Stimulated activated naive CD8-positive, alpha-beta T cell treated with anti-CD3 and anti-CD28 coated beads, Interleukin-15, Interleukin-2, amounts not matched to agents 100 ng/mL and 50 ng/mL, for 24 hours (primary cell): ENCODE measurements around the gene HNMT.

Experiments used
- H3K27ac Mint-ChIP-seq: one replicate; pipeline ENCODE4 v1.8.0; 2021; ENCODE audit warnings: mild to moderate bottlenecking, mixed read lengths
- H3K27me3 Mint-ChIP-seq: one replicate; pipeline ENCODE4 v1.8.0; 2021; ENCODE audit warnings: mixed read lengths
- H3K36me3 Mint-ChIP-seq: one replicate; pipeline ENCODE4 v1.8.0; 2021; ENCODE audit warnings: low read depth, mixed read lengths
- H3K4me1 Mint-ChIP-seq: one replicate; pipeline ENCODE4 v1.8.0; 2021; ENCODE audit warnings: low read depth, mixed read lengths
- H3K4me3 Mint-ChIP-seq: one replicate; pipeline ENCODE4 v1.8.0; 2021; ENCODE audit warnings: mild to moderate bottlenecking, mixed read lengths
- H3K9me3 Mint-ChIP-seq: one replicate; pipeline ENCODE4 v1.8.0; 2021; ENCODE audit warnings: mixed read lengths

Gene HNMT

GRCh38 chr2:138003411-138003810, 39.1 kb downstream of the HNMT start:
- H3K4me3 Mint-ChIP-seq: no peak overlapping the region
- no peaks in the 10 kb centered on the region for H3K36me3 Mint-ChIP-seq
- H3K27me3 Mint-ChIP-seq: no peaks in the 10 kb centered on the region
- no peak overlapping the region for H3K27ac Mint-ChIP-seq
- no peaks in the 10 kb centered on the region for H3K4me1 Mint-ChIP-seq
- no peaks in the 10 kb centered on the region for H3K9me3 Mint-ChIP-seq

- Mint-ChIP-seq H3K27me3 (no peaks in the 10 kb centered on the region), H3K4me3 (no peak overlapping the region), H3K36me3 (no peaks in the 10 kb centered on the region), H3K4me1 (no peaks in the 10 kb centered on the region), H3K27ac (no peak overlapping the region), H3K9me3 (no peaks in the 10 kb centered on the region)
Observed at GRCh38 chr2:138007431-138007830, 43.2 kb downstream of the HNMT start.

- Mint-ChIP-seq H3K27me3 (no peaks in the 10 kb centered on the region), H3K9me3 (no peaks in the 10 kb centered on the region), H3K4me3 (no peak overlapping the region), H3K27ac (no peak overlapping the region), H3K4me1 (no peaks in the 10 kb centered on the region), H3K36me3 (no peaks in the 10 kb centered on the region)
Observed at GRCh38 chr2:138009622-138010021, 45.3 kb downstream of the HNMT start.

- Mint-ChIP-seq H3K27me3 (peaks cover 2% of the 10 kb centered on the region), H3K4me1 (no peaks in the 10 kb centered on the region), H3K4me3 (no peak overlapping the region), H3K27ac (no peak overlapping the region), H3K9me3 (no peaks in the 10 kb centered on the region), H3K36me3 (no peaks in the 10 kb centered on the region)
Observed at GRCh38 chr2:138010890-138011289, 46.6 kb downstream of the HNMT start.

- Mint-ChIP-seq H3K4me1 (no peaks in the 10 kb centered on the region), H3K27ac (no peak overlapping the region), H3K27me3 (peaks cover 3% of the 10 kb centered on the region), H3K9me3 (no peaks in the 10 kb centered on the region), H3K36me3 (no peaks in the 10 kb centered on the region), H3K4me3 (no peak overlapping the region)
Observed at GRCh38 chr2:138012082-138012481, 47.8 kb downstream of the HNMT start.

- H3K9me3 Mint-ChIP-seq: no peaks in the 10 kb centered on the region
- no peaks in the 10 kb centered on the region for H3K36me3 Mint-ChIP-seq
- peaks cover 3% of the 10 kb centered on the region for H3K27me3 Mint-ChIP-seq
- no peak overlapping the region for H3K27ac Mint-ChIP-seq
- H3K4me3 Mint-ChIP-seq: no peak overlapping the region
- no peaks in the 10 kb centered on the region for H3K4me1 Mint-ChIP-seq
Observed at GRCh38 chr2:138012968-138013367, 48.7 kb downstream of the HNMT start.

- no peaks in the 10 kb centered on the region for H3K4me1 Mint-ChIP-seq
- peaks cover 3% of the 10 kb centered on the region for H3K27me3 Mint-ChIP-seq
- no peaks in the 10 kb centered on the region for H3K36me3 Mint-ChIP-seq
- no peaks in the 10 kb centered on the region for H3K9me3 Mint-ChIP-seq
- H3K27ac Mint-ChIP-seq: no peak overlapping the region
- no peak overlapping the region for H3K4me3 Mint-ChIP-seq
Observed at GRCh38 chr2:138013639-138014038, 49.4 kb downstream of the HNMT start.

- H3K4me3 Mint-ChIP-seq: no peak overlapping the region
- H3K27me3 Mint-ChIP-seq: peaks cover 3% of the 10 kb centered on the region
- H3K4me1 Mint-ChIP-seq: no peaks in the 10 kb centered on the region
- no peaks in the 10 kb centered on the region for H3K9me3 Mint-ChIP-seq
- no peaks in the 10 kb centered on the region for H3K36me3 Mint-ChIP-seq
- H3K27ac Mint-ChIP-seq: no peak overlapping the region
Observed at GRCh38 chr2:138015494-138015893, 51.2 kb downstream of the HNMT start.

- Mint-ChIP-seq H3K9me3 (no peaks in the 10 kb centered on the region), H3K27ac (no peak overlapping the region), H3K4me1 (no peaks in the 10 kb centered on the region), H3K4me3 (no peak overlapping the region), H3K27me3 (peaks cover 3% of the 10 kb centered on the region), H3K36me3 (no peaks in the 10 kb centered on the region)
Observed at GRCh38 chr2:138016351-138017087, 52.2 kb downstream of the HNMT start.

GRCh38 chr2:138017824-138018223, 53.6 kb downstream of the HNMT start:
- Mint-ChIP-seq H3K4me3 (no peak overlapping the region), H3K9me3 (no peaks in the 10 kb centered on the region), H3K36me3 (no peaks in the 10 kb centered on the region), H3K27me3 (peaks cover 3% of the 10 kb centered on the region), H3K27ac (no peak overlapping the region), H3K4me1 (no peaks in the 10 kb centered on the region)

- Mint-ChIP-seq H3K36me3 (no peaks in the 10 kb centered on the region), H3K4me3 (no peak overlapping the region), H3K9me3 (no peaks in the 10 kb centered on the region), H3K27me3 (peaks cover 3% of the 10 kb centered on the region), H3K27ac (no peak overlapping the region), H3K4me1 (no peaks in the 10 kb centered on the region)
Observed at GRCh38 chr2:138018866-138019688, 54.8 kb downstream of the HNMT start.

GRCh38 chr2:138020432-138020831, 56.2 kb downstream of the HNMT start:
- peaks cover 3% of the 10 kb centered on the region for H3K27me3 Mint-ChIP-seq
- no peaks in the 10 kb centered on the region for H3K9me3 Mint-ChIP-seq
- H3K27ac Mint-ChIP-seq: no peak overlapping the region
- H3K4me3 Mint-ChIP-seq: no peak overlapping the region
- H3K4me1 Mint-ChIP-seq: no peaks in the 10 kb centered on the region
- H3K36me3 Mint-ChIP-seq: no peaks in the 10 kb centered on the region

- Mint-ChIP-seq H3K4me3 (no peak overlapping the region), H3K36me3 (no peaks in the 10 kb centered on the region), H3K9me3 (no peaks in the 10 kb centered on the region), H3K27me3 (no peaks in the 10 kb centered on the region), H3K27ac (no peak overlapping the region), H3K4me1 (no peaks in the 10 kb centered on the region)
Observed at GRCh38 chr2:138021154-138021553, 56.9 kb downstream of the HNMT start.

- Mint-ChIP-seq H3K9me3 (no peaks in the 10 kb centered on the region), H3K27me3 (no peaks in the 10 kb centered on the region), H3K27ac (no peak overlapping the region), H3K4me1 (no peaks in the 10 kb centered on the region), H3K36me3 (no peaks in the 10 kb centered on the region), H3K4me3 (no peak overlapping the region)
Observed at GRCh38 chr2:138023298-138023697, 59.0 kb downstream of the HNMT start.

- no peak overlapping the region for H3K27ac Mint-ChIP-seq
- H3K4me3 Mint-ChIP-seq: no peak overlapping the region
- no peaks in the 10 kb centered on the region for H3K4me1 Mint-ChIP-seq
- no peaks in the 10 kb centered on the region for H3K9me3 Mint-ChIP-seq
- H3K27me3 Mint-ChIP-seq: no peaks in the 10 kb centered on the region
- H3K36me3 Mint-ChIP-seq: no peaks in the 10 kb centered on the region
Observed at GRCh38 chr2:138023976-138024375, 59.7 kb downstream of the HNMT start.
